ENCODE data around the gene PPAT. TPM values are rescaled to one million over a fixed set of nuclear protein-coding genes. Genes with fewer than 3 reads are reported as not detected.

The PPAT gene
- total RNA-seq, 4 donors from 2014 or later: 1.8 to 29.0 (median 6.9) TPM

- no peak overlapping the region for H3K27ac ChIP-seq
- peaks cover 0 to 3% of the 10 kb centered on the region in 2 donors for H3K4me1 ChIP-seq
- no peak overlapping the region for H3K4me3 ChIP-seq
- TF ChIP-seq POLR2A (IDR thresholded peaks at IDR 0.05) (no peak), CTCF (IDR thresholded peaks at IDR 0.05) (no peak)
- H3K27me3 ChIP-seq: no peaks in the 10 kb centered on the region
- H3K9me3 ChIP-seq: no peaks in the 10 kb centered on the region
- no peaks in the 10 kb centered on the region for H3K36me3 ChIP-seq
- intact Hi-C loops (cut with DNase I; ENCODE audit: low total_unique reads): no loop called here
- no peak for DNase-seq
These were observed 49.3 kb downstream of the PPAT start for GRCh38 chr4:56386091-56386490.

GRCh38 chr4:56375458-56375857 lies 60.0 kb downstream of the PPAT start:
- Histone ChIP-seq H3K36me3 (no peaks in the 10 kb centered on the region), H3K27me3 (no peaks in the 10 kb centered on the region), H3K27ac (no peak overlapping the region), H3K9me3 (no peaks in the 10 kb centered on the region), H3K4me1 (no peaks in the 10 kb centered on the region), H3K4me3 (no peak overlapping the region)
- TF ChIP-seq CTCF (IDR thresholded peaks at IDR 0.05): no peak
- TF ChIP-seq POLR2A (IDR thresholded peaks at IDR 0.05): no peak
- intact Hi-C loops (cut with DNase I; ENCODE audit: low total_unique reads): no loop called here
- DNase-seq: no peak

GRCh38 chr4:56374956-56375355 lies 60.5 kb downstream of the PPAT start:
- H3K27me3 ChIP-seq: no peaks in the 10 kb centered on the region
- intact Hi-C loops (cut with DNase I; ENCODE audit: low total_unique reads): no loop called here
- H3K36me3 ChIP-seq: no peaks in the 10 kb centered on the region
- no peaks in the 10 kb centered on the region for H3K9me3 ChIP-seq
- H3K4me1 ChIP-seq: no peaks in the 10 kb centered on the region
- no peak for DNase-seq
- no peak overlapping the region for H3K4me3 ChIP-seq
- TF ChIP-seq POLR2A (IDR thresholded peaks at IDR 0.05) (no peak), CTCF (IDR thresholded peaks at IDR 0.05) (no peak)
- H3K27ac ChIP-seq: no peak overlapping the region

GRCh38 chr4:56372774-56373173 lies 62.6 kb downstream of the PPAT start:
- Histone ChIP-seq H3K36me3 (no peaks in the 10 kb centered on the region), H3K27ac (no peak overlapping the region), H3K9me3 (no peaks in the 10 kb centered on the region), H3K27me3 (no peaks in the 10 kb centered on the region), H3K4me1 (no peaks in the 10 kb centered on the region), H3K4me3 (no peak overlapping the region)
- TF ChIP-seq CTCF (IDR thresholded peaks at IDR 0.05) (no peak), POLR2A (IDR thresholded peaks at IDR 0.05) (no peak)
- DNase-seq: no peak
- intact Hi-C loops (cut with DNase I; ENCODE audit: low total_unique reads): no loop called here

- no peak for TF ChIP-seq POLR2A (IDR thresholded peaks at IDR 0.05)
- no peak for TF ChIP-seq CTCF (IDR thresholded peaks at IDR 0.05)
- intact Hi-C loops (cut with DNase I; ENCODE audit: low total_unique reads): no loop called here
- no peak overlapping the region for H3K4me3 ChIP-seq
- H3K9me3 ChIP-seq: no peaks in the 10 kb centered on the region
- no peaks in the 10 kb centered on the region for H3K4me1 ChIP-seq
- no peak for DNase-seq
- no peaks in the 10 kb centered on the region for H3K36me3 ChIP-seq
- H3K27me3 ChIP-seq: no peaks in the 10 kb centered on the region
- H3K27ac ChIP-seq: no peak overlapping the region
These were observed 63.8 kb downstream of the PPAT start for GRCh38 chr4:56371426-56372220.
